GM18511 (cell line): ENCODE measurements around the gene TRIM34.
"Not testable (repeated sequence)": the region's sequence is repeated elsewhere in the genome, so short reads cannot be mapped to it uniquely, and the experiment has no call there.

Experiments
- ATAC-seq: cut with Tn5 transposase; IDR thresholded peaks from one replicate; pipeline ENCODE4 v1.9.1; 2021; ENCODE audit warnings: mild to moderate bottlenecking, moderate library complexity; ENCODE audit not compliant: unreplicated experiment

Gene TRIM34

DNA sequence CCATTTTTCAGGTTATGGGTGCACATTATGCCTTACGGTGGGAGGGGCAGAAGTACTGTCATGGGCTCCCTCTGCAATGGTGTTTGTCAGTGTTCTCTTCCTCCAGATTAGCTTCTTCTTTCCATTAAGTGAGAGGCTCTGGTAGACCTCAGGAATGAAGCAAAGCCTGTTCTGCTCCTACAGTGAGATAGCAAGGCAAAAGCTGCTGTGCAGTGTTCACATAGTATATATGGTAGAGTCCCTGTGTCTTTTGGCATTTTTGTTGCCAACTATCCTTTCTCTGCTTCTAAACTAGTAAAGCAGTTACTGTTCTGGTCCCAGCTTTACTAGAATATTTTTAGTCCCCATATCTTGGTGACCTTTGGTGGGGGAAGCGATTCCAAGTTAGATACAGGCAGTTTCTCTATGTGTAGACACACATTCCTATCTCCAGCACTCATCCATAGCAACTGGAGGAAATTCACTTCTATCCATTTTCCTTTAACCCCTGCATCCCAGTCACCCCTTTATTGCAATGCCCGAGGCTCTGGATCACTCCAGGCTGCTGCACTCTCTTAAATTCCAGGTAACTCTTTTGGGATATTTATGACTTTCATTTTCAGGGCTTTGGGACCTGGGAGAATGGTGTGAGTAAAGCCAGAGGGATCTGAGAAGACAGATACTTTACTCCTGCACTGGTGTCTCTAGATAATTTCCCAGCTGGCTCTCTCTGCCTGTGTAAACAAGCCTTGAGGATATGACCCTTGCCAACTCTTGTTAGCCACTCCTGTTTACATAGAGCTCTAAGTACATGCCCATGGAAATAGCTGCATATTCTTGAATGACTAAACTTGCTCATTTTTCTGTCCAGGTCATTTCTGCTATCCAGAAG, 3.9 kb upstream of the TRIM34 start:
- no peak for ATAC-seq

DNA sequence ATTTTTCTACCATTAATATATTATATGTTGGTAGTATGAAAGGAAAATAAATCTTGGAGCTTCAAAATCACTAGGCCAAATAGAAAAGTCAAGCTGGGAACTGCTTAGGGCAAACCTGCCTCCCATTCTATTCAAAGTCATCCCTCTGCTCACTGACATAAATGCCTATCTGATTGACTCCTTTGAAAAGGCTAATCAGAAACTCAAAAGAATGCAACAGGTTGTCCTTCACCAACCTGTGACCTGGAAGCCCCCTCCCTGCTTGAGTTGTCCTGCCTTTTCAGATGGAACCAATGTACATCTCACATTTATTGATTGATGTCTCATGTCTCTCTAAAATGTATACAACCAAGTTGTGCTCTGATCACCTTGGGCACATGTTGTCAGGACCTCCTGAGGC, 3.2 kb upstream of the TRIM34 start:
- ATAC-seq = no peak

DNA sequence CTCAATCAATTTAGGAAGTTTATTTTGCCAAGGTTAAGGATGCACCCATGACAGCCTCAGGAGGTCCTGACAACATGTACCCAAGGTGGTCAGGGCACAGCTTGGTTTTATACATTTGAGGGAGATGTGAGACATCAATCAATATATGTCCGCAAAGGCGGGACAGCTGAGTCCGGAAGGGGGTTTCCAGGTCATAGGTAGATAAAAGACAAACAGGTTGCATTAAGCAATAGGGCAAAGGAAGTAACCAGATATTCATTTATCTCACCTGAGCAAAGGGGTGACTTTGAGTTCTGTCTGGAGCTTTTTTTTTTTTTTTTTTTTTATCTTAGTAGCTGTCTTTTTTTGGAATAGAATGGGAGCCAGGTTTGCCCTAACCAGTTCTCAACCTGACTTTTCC, 2.0 kb upstream of the TRIM34 start:
- no peak for ATAC-seq

DNA sequence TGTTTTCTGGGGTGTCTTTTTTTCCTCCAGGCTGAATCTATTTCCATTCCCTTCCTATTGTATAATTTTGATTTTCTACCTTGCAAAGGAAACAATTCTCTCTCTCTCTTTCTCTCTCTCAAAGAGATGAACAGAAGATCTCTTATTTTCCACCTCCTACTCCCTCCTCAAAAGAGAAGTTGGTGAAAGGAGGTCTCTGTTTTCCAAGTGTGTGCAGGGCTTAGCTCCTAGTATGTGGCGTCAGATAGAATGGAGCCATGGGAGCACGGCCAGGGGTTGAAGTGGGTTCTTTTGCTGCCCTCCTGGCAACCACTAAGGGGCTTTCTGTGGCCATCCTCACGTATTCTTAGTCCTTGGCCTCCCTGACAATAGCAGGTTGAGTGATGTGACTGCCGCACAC, 480 bp downstream of the TRIM34 start:
- no peak for ATAC-seq

DNA sequence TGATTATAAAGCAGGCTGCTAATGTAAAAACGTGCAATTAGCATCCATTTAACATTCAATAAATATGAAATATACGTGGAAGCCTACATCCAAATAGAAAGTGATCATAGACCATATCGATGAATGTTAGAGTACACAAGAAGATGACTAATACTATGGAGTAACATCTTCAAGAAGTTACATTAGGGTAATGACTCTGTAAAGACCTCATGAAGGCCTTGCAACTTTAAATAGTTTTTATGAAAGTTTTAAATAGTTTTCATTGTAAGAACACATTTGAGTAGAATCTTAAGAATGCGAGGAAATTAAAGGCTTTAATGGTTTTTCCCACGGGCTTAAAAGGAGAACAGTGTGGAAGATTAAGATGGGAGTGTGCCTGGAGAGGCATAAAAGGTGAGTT, 1.4 kb downstream of the TRIM34 start:
- no peak for ATAC-seq

DNA sequence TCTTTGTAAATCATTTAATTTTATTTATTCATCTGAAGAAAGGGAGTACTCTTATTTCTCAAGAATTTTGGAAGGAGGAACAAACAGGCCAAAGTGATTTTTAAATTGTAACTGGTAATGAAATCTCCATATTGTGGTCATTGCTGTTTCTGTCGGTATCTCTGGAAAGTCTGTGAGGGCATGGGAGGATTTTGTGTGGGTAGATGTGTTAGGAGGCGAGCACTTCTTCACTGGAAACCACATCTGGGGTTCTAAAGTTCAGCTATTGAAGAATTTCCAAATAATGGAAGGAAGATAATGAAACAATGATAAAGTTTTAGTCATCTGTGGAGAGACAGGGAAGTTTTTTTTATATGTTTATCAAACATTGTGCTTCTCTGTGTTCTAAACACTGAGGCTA, 6.6 kb downstream of the TRIM34 start:
- ATAC-seq = peak; percentile 19

DNA sequence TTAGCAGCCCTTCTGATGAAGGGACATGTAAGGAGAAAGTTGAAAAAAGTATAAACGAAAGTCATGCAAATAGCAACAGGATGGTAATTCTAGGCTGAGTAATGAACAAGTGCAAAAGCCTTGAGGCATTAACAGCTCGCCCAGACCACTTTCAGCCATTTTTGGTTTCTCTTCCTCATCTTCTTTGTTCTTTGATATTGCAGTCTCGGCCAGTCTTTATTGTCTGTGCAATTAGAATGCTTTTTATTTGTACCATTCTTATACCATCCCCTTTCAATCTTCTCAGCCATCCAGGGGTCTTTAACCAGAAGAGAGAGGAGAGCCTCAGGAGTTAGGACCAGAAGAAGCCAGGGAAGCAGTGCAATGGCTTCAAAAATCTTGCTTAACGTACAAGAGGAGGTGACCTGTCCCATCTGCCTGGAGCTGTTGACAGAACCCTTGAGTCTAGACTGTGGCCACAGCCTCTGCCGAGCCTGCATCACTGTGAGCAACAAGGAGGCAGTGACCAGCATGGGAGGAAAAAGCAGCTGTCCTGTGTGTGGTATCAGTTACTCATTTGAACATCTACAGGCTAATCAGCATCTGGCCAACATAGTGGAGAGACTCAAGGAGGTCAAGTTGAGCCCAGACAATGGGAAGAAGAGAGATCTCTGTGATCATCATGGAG, 7.3 kb downstream of the TRIM34 start:
- ATAC-seq = peak; percentile 94

DNA sequence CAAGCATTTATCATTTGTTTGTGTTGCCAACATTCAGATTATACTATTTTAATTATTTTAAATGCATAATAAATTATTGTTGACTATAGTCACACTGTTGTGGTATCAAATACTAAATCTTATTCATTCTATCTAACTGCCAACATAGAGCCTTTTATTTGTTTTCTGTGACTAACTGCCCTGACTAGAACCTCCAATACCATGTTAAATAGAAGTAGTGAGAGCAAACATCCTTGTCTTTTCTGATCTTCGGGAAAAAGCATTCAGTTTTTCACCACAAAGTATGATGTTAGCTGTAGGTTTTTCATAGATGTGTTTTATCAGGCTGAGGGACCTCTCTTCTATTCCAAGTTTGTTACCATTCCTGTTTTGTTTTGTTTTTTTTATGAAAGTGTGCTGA, 15.2 kb downstream of the TRIM34 start:
- no peak for ATAC-seq

DNA sequence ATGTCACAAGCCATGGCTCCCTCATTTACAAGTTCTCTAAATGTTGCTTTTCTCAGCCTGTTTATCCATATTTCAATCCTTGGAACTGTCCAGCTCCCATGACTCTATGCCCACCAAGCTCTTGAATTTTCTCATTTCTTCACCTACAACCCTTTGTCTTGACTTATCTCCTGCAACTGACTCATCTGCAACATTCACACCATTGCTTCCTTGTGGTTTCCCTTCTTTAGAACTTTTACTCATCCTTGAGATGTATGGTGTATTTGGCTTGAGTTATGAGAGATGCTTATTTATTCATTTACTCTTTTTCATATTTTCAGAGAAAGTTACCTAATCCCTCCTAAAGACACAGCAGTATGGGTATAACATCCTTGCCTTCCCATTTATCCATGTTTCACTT, 18.8 kb downstream of the TRIM34 start:
- ATAC-seq = no peak

DNA sequence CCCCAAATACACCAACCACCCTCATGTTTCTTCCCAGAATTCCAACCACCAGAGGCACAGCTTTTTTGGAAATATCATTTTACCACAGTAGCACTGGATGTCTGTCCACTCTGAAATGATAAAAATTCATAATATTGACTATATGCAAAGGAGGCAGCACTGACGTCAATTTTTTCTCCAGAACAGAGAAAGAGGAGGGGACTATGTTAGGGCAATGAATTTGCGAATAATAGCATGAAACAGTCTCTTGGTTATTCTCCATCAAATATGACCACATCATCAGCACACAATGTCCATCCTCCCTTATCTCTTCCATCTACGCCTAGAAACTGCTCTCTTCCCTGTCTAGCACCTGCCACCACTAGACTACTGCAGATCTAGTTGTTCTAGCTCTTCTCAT, 21.3 kb downstream of the TRIM34 start:
- no peak for ATAC-seq

DNA sequence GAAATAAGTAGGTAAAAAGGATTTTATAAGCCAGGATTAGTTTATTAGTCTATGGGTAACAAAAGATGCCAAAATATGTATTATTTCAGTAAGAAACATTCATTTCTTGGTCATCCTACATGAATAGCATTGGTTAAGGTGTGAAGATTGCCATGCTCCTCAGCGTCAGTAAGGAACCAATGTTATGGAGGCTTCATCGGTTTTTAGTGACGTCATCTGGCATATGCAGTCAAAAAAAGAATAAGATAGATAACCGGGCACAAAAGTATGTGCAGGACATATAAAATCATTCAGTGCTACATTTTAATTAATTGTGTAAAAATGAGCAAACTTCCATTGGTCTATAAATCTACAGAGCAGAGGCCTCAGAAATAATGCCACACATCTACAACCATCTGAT, 30.7 kb downstream of the TRIM34 start:
- ATAC-seq = no peak

DNA sequence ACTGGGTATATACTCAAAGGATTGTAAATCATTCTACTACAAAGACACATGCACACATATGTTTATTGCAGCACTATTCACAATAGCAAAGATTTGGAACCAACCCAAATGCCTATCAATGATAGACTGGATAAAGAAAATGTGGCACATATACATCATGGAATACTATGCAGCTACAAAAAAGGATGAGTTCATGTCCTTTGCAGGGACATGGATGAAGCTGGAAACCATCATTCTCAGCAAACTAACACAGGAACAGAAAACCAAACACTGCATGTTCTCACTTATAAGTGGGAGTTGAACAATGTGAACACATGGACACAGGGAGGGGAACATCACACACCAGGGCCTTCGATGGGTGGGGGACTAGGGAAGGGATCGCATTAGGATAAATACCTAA, 32.2 kb downstream of the TRIM34 start:
- ATAC-seq = not testable (repeated sequence)

DNA sequence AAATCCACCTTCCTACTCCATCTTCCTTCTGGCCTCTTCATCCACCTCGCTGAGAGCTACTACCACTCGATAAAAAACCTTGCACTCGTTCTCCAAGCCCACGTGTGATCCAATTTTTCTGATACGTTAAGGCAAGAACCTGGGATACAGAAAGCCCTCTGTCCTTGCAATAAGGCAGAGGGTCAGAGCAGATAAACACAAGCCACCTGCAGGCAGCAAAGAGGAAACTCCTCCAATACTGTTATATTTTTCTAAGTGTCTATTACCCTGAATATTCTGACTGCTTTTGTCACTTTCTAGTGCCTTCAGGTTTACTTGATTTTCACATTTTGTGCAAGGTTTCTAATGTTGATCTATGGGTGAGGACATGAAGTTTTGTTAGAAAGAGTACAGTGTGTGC, 33.5 kb downstream of the TRIM34 start:
- ATAC-seq = no peak

DNA sequence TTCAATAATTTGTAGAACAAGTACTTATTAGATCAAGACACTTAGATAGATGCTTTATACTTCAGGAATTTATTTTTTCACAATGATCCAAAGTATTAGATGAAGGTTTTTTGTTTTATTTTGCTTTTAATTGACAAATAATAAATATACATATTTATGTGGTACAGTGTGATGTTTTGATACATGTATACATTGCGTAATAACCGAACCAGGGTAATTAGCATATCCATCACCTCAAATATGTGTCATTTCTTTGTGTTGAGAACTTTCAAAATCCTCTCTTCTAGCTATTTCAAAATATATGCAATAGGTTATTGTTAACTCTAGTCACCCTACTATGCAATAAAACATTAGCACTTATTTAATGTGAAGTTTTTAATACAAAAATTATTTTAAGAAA, 38.7 kb downstream of the TRIM34 start:
- no peak for ATAC-seq

DNA sequence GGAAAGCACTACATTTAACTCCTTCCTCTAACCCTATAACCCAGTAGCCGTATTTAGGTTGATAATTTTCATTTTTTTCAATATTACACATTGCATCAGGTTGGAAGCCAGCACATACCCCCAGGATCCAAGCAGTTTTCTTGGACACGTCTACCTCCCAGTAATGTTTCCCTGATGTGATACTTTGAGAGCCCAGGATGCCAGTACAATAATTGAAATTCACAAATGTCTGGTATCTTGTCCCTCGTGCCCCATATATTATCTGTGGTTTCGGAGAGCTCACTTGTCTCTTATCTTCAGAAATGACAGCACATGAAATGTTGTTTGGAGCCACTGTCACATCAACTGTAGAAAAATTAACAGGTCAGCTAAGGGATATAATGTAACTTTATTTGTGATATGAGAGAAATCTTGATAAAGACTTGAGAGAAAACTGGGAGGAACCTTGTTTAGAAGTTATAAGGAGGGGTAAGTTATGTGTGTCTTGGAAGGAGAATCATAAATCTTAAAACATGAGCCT, 40.3 kb downstream of the TRIM34 start:
- ATAC-seq = no peak

DNA sequence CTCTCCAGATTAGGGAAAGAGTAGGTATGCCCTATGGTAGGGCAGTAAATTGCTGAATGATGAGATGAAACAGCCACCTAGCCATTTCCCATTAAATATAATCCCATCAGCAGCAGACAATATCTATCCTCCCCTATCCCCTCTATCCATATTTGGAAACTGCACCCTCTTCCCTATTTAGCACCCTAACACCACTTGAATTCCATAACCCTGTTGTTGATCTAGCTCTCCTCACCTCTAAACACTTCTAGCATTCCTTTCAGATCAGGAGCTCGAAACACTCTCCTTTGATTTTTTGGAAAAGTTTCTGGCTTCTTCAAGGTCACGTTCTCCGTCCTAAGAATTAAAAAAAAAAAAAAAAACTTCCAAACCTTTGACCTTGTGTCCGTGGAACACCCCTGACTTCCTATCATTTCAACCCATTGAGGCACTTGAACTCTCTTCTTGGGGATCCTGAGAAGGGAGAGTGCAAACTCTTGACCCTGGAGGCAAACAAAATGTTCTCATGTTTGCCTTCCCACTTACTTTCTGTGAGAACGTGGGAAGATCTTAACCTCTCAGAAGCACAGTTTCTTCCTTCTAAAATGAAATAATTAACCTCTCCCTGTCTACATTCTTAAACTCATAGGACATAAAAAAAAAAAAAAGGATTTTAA, 41.1 kb downstream of the TRIM34 start:
- ATAC-seq = no peak

DNA sequence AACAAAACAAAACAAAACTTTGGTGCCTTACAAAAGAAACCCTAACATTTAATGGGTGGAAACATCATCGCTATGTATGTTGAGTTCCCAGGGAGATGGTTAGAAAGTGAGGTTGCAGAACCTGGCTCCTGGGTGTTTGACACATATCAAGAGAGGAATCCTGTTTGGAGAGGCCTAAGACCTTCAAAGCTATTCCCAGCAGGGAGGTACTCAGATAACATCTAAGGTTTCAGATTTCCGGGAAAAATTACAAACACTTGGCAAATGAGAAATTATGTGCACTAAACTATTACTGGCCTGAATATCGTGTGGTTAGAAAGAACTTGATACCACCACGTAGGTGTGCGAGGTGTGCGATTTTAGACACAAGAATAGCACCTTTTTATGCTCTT, 41.6 kb downstream of the TRIM34 start:
- ATAC-seq = no peak

DNA sequence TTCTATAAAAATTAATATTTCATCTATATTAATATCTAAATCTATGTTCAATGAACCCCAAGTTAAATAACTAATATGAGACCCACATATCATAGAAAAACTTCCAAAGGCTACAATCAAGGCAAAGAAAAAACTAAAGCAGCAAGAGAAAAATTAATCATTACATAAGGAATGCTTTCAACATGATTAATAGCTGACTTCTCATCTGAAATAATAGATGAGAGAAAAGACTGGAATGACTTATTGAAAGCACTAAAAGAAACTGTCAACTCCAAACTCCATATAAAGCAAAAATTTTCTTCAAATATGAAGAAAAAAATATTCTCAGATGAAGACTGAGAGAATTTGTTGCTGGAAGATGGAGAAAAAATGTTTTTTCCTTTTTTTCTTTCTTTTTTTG, 47.0 kb downstream of the TRIM34 start:
- ATAC-seq = no peak

DNA sequence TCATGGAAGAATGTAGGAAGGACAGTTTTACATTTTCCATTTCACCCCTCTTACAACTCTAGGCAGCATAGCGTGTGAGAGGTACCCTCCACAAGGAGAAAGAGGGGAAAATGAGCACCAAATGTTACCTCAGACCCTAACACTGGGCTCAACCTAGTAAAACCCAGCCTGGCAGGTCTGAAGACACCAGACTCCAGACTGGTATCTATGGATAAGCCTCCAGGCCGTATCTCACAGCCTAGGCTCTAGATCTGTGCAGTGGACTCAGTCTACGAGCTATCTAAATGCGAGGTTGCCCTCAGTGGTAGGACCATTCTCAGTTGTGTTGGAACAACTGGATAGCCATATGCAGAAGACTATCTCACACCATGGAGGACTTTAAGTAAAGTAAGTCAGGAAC, 49.6 kb downstream of the TRIM34 start:
- ATAC-seq = no peak

DNA sequence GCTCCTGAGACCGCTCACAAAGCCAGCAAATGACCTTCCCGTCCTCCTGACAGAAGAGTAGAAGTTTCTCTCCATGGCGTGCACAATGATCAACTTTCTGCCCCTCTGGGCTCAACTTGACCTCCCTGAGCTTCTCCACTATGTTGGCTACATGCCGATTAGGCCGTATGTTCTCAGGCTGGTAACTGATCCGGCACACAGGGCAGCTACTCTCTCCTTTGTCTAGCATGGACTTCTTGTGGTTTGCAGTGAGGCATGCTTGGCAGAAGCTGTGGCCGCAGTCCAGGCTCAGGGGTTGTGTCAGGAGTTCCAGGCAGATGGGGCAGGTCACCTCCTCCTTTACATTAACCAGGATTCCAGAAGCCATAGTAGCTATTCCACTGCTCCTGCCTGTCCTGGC, 55.0 kb downstream of the TRIM34 start:
- no peak for ATAC-seq

DNA sequence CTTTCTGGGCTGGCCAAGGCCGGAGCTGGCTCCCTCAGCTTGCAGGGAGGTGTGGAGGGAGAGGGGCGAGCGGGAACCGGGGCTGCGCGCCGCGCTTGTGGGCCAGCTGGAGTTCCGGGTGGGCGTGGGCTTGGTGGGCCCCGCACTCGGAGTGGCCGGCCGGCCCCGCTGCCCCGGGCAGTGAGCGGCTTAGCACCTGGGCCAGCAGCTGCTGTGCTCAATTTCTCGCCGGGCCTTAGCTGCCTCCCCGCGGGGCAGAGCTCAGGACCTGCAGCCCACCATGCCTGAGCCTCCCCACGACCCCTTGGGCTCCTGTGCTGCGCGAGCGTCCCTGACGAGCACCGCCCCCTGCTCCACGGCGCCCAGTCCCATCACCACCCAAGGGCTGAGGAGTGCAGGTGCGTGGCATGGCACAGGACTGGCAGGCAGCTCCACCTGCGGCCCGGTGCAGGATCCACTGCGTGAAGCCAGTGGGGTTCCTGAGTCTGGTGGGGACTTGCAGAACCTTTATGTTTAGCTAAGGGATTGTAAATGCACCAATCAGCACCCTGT, 58.2 kb downstream of the TRIM34 start:
- ATAC-seq = not testable (repeated sequence)
